ENCODE results near the gene SPATA17.

Gene SPATA17

DNA sequence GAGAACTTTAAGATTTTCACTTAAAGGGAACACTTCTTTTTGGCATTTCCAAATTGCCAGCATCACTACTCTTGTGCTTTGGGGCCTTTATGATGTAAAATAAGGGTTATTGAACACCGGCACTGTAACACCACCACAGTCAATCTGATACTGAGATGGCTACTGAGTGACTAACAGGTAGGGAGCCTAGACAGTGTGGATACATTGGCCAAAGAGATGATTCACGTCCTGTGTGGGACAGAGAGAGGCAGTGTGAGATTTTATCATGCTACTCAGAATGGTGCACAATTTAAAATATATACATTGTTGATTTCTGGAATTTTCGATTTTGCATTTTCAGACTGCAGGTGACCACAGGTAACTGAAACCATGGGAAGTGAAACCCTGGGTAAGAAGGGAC, 261.6 kb downstream of the SPATA17 start:
- DNase-seq (ENCODE audit: low read depth, low spot score), result peak; percentile 10
- in situ Hi-C loops (cut with HindIII; ENCODE audit: low sequenced_read_pairs), result no loop called here
- TF ChIP-seq CTCF (IDR thresholded peaks at IDR 0.05; ENCODE audit: low read depth, low read length), result no peak
- H3K4me3 ChIP-seq (ENCODE audit: low read depth, low read length), result no peak overlapping the region

- no peak overlapping the region for H3K4me3 ChIP-seq (ENCODE audit: low read depth, low read length)
- no peak for TF ChIP-seq CTCF (IDR thresholded peaks at IDR 0.05; ENCODE audit: low read depth, low read length)
- in situ Hi-C loops (cut with HindIII; ENCODE audit: low sequenced_read_pairs), result no loop called here
- no peak for DNase-seq (ENCODE audit: low read depth, low spot score)
Observed at GRCh38 chr1:217895841-217896240, 264.7 kb downstream of the SPATA17 start.

- DNase-seq (ENCODE audit: low read depth, low spot score), result peak; percentile 66
- H3K4me3 ChIP-seq (ENCODE audit: low read depth, low read length), result no peak overlapping the region
- in situ Hi-C loops (cut with HindIII; ENCODE audit: low sequenced_read_pairs), result no loop called here
- TF ChIP-seq CTCF (IDR thresholded peaks at IDR 0.05; ENCODE audit: low read depth, low read length), result no peak
Observed at GRCh38 chr1:217896490-217896889, 265.3 kb downstream of the SPATA17 start.

- no peak for TF ChIP-seq CTCF (IDR thresholded peaks at IDR 0.05; ENCODE audit: low read depth, low read length)
- no peak for DNase-seq (ENCODE audit: low read depth, low spot score)
- no peak overlapping the region for H3K4me3 ChIP-seq (ENCODE audit: low read depth, low read length)
- in situ Hi-C loops (cut with HindIII; ENCODE audit: low sequenced_read_pairs), result no loop called here
Observed at GRCh38 chr1:217897100-217897499, 266.0 kb downstream of the SPATA17 start.

DNA sequence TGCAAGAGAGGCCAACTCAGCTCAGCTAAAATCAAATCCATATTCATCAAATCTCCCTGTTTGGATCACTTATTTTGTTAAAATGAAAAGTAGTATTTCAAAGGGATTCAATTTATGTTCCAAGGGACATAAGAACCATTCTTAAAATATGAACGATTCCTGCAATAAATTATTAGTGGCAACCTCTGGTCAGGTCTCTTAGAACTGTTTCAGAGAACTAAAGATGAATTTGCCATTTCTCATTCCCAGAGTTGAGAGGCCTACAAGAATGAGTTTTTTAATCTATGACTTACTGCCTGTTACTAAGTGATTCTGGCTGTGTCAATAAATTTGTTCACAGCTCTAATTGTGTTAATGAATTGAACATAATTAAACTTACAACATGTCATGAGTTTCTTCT, 268.5 kb downstream of the SPATA17 start:
- in situ Hi-C loops (cut with HindIII; ENCODE audit: low sequenced_read_pairs), result no loop called here
- no peak overlapping the region for H3K4me3 ChIP-seq (ENCODE audit: low read depth, low read length)
- no peak for TF ChIP-seq CTCF (IDR thresholded peaks at IDR 0.05; ENCODE audit: low read depth, low read length)
- no peak for DNase-seq (ENCODE audit: low read depth, low spot score)

GRCh38 chr1:217907504-217907903, 276.4 kb downstream of the SPATA17 start:
- in situ Hi-C loops (cut with HindIII; ENCODE audit: low sequenced_read_pairs), result no loop called here
- TF ChIP-seq CTCF (IDR thresholded peaks at IDR 0.05; ENCODE audit: low read depth, low read length), result no peak
- no peak for DNase-seq (ENCODE audit: low read depth, low spot score)
- H3K4me3 ChIP-seq (ENCODE audit: low read depth, low read length), result no peak overlapping the region

DNA sequence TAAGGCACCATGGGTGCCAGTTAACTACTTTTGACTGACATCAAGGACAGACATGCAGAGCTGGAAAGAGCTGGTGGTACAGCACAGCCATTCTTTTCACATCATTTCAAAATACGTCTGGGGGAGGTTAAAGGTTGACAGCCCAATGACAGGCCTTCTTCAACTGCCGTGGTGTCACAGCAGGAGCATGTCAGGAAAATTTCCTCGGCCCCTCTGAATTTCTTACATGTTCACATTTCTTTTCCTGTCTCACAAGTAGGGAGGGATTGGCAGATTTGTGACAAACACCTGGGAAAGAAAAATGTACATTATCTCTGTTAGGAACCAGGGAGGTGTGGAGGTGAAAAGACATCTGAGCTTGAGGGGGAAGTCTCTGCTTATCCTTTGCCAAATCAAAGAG, 279.1 kb downstream of the SPATA17 start:
- no peak overlapping the region for H3K4me3 ChIP-seq (ENCODE audit: low read depth, low read length)
- no peak for TF ChIP-seq CTCF (IDR thresholded peaks at IDR 0.05; ENCODE audit: low read depth, low read length)
- no peak for DNase-seq (ENCODE audit: low read depth, low spot score)
- in situ Hi-C loops (cut with HindIII; ENCODE audit: low sequenced_read_pairs), result no loop called here
